GM23338 (cell line): Measurements from ENCODE around the gene MUC5AC. TPM values are rescaled to one million over a fixed set of nuclear protein-coding genes. Genes with fewer than 3 reads are reported as not detected.

ENCODE experiments used
- ATAC-seq: fragments of 200-7000 bp; cut with Tn5 transposase; 3 replicates; pipeline ENCODE4 v1.9.1; 2020
- DNase-seq: peaks from one replicate; pipeline ENCODE4 v3.0.0-alpha.2; 2015; ENCODE audit warnings: low spot score
- H2AFZ ChIP-seq: fragments of 200-600 bp; sonication (generic); 2 replicates; pipeline ENCODE4 v1.8.0; 2016; ENCODE audit warnings: antibody characterized with exemption, mild to moderate bottlenecking, moderate library complexity
- H3F3A ChIP-seq: fragments of 200-600 bp; sonication (generic); replicated peaks from 2 replicates; pipeline ENCODE4 v1.8.0; 2017; ENCODE audit warnings: antibody characterized with exemption, mixed run types, low read depth
- H3K27ac ChIP-seq: fragments of 200-600 bp; sonication (generic); 2 replicates; pipeline ENCODE4 v1.6.1; 2016; ENCODE audit warnings: low read depth
- H3K27me3 ChIP-seq: fragments of 200-600 bp; sonication (generic); 2 replicates; pipeline ENCODE4 v1.8.0; 2016; ENCODE audit warnings: mild to moderate bottlenecking, mixed run types, moderate library complexity; ENCODE audit not compliant: insufficient read depth
- H3K36me3 ChIP-seq: fragments of 200-600 bp; sonication (generic); 2 replicates; pipeline ENCODE4 v1.8.0; 2016; ENCODE audit warnings: mild to moderate bottlenecking; ENCODE audit not compliant: insufficient read depth
- H3K4me1 ChIP-seq: fragments of 200-600 bp; sonication (generic); 2 replicates; pipeline ENCODE4 v1.8.0; 2016; ENCODE audit warnings: mild to moderate bottlenecking, moderate library complexity; ENCODE audit not compliant: insufficient read depth
- H3K4me2 ChIP-seq: fragments of 200-600 bp; sonication (generic); 2 replicates; pipeline ENCODE4 v1.7.1; 2017; ENCODE audit warnings: mixed run types
- H3K4me3 ChIP-seq: fragments of 200-600 bp; sonication (generic); 2 replicates; pipeline ENCODE4 v1.6.1; 2016; ENCODE audit warnings: mixed run types
- H3K79me2 ChIP-seq: fragments of 200-600 bp; sonication (generic); replicated peaks from 2 replicates; pipeline ENCODE4 v1.8.0; 2017; ENCODE audit warnings: mild to moderate bottlenecking; ENCODE audit not compliant: insufficient read depth
- H3K9me2 ChIP-seq: fragments of 200-600 bp; sonication (generic); 2 replicates; pipeline ENCODE4 v1.8.0; 2017; ENCODE audit not compliant: insufficient read depth
- H4K20me1 ChIP-seq: fragments of 200-600 bp; sonication (generic); replicated peaks from 2 replicates; pipeline ENCODE4 v1.8.0; 2017; ENCODE audit warnings: mild to moderate bottlenecking; ENCODE audit not compliant: insufficient read depth
- H3K27ac Mint-ChIP-seq: 2 replicates; pipeline ENCODE4 v1.8.0; 2020; ENCODE audit warnings: inconsistent platforms, mild to moderate bottlenecking, moderate library complexity, mixed read lengths
- H3K27me3 Mint-ChIP-seq: 3 replicates; pipeline ENCODE4 v1.8.0; 2022; ENCODE audit warnings: low read depth, mild to moderate bottlenecking, moderate library complexity, mixed read lengths, inconsistent platforms; ENCODE audit not compliant: insufficient read depth, poor library complexity
- H3K36me3 Mint-ChIP-seq: 3 replicates; pipeline ENCODE4 v1.8.0; 2021; ENCODE audit warnings: low read depth, mild to moderate bottlenecking, inconsistent platforms, moderate library complexity, mixed read lengths
- H3K4me1 Mint-ChIP-seq: 3 replicates; pipeline ENCODE4 v1.8.0; 2020; ENCODE audit warnings: mild to moderate bottlenecking, inconsistent platforms, mixed read lengths
- H3K4me3 Mint-ChIP-seq: 3 replicates; pipeline ENCODE4 v1.8.0; 2021; ENCODE audit warnings: moderate library complexity, mild to moderate bottlenecking, inconsistent platforms, mixed read lengths
- H3K9me3 Mint-ChIP-seq: 3 replicates; pipeline ENCODE4 v1.8.0; 2020; ENCODE audit warnings: moderate library complexity, mild to moderate bottlenecking, inconsistent platforms, mixed read lengths
- CREB1 ChIP-seq: fragments of 250-450 bp; sonication (Bioruptor Pico); IDR thresholded peaks from 2 replicates; pipeline ENCODE4 v1.5.0; 2020; ENCODE audit warnings: low read depth, mild to moderate bottlenecking, moderate library complexity
- CTCF ChIP-seq, 2 experiments: fragments of 200-600 bp in 1 of 2; sonication (generic) in 1 of 2; conservative IDR thresholded peaks; 2 replicates each; pipeline versions ENCODE4 v1.5.1 to v1.6.1; 2016 to 2017; ENCODE audit warnings: antibody characterized with exemption in 2 of 2, low read depth in 2 of 2, mild to moderate bottlenecking in 2 of 2, moderate library complexity in 1 of 2
- ETS1 ChIP-seq: IDR thresholded peaks from 2 replicates; pipeline ENCODE4 v1.6.1; 2016; ENCODE audit warnings: antibody characterized with exemption
- EZH2 ChIP-seq: fragments of 200-600 bp; sonication (generic); IDR thresholded peaks from one replicate; pipeline ENCODE4 v1.8.0; 2017; ENCODE audit warnings: antibody characterized with exemption, mild to moderate bottlenecking, low read depth; ENCODE audit not compliant: unreplicated experiment
- EZH2phosphoT487 ChIP-seq: fragments of 200-600 bp; sonication (generic); IDR thresholded peaks from one replicate; pipeline ENCODE4 v1.8.1; 2018; ENCODE audit warnings: antibody characterized with exemption; ENCODE audit not compliant: unreplicated experiment
- JUNB ChIP-seq: IDR thresholded peaks from one replicate; pipeline ENCODE4 v1.6.1; 2016; ENCODE audit warnings: antibody characterized with exemption; ENCODE audit not compliant: unreplicated experiment
- POLR2AphosphoS5 ChIP-seq: IDR thresholded peaks from 2 replicates; pipeline ENCODE4 v1.6.1; 2016; ENCODE audit warnings: antibody characterized with exemption, low read depth
- REST ChIP-seq: IDR thresholded peaks from one replicate; pipeline ENCODE4 v1.6.1; 2018; ENCODE audit warnings: antibody characterized with exemption; ENCODE audit not compliant: unreplicated experiment
- STAT1 ChIP-seq: IDR thresholded peaks from one replicate; pipeline ENCODE4 v1.6.1; 2016; ENCODE audit warnings: antibody characterized with exemption; ENCODE audit not compliant: unreplicated experiment
- ZNF114 ChIP-seq: fragments of 250-450 bp; sonication (Bioruptor Pico); IDR thresholded peaks from 2 replicates; pipeline ENCODE4 v1.5.0; 2020; ENCODE audit warnings: mild to moderate bottlenecking, moderate library complexity
- ZNF331 ChIP-seq: fragments of 250-450 bp; sonication (Bioruptor Pico); IDR thresholded peaks from 2 replicates; pipeline ENCODE4 v1.5.0; 2020; ENCODE audit warnings: low read depth, mild to moderate bottlenecking, moderate library complexity
- ZNF462 ChIP-seq: fragments of 250-450 bp; sonication (Bioruptor Pico); IDR thresholded peaks from 2 replicates; pipeline ENCODE4 v1.5.0; 2020; ENCODE audit warnings: mild to moderate bottlenecking, moderate library complexity
- polyA plus RNA-seq: library from polyadenylated mRNA; unstranded; fragments of >200 nt; fragmentation: Nextera tagmentation; extraction: Ambion mirVana; gene quantifications from 2 replicates; pipeline ENCODE4 v1.2.1, GENCODE V29; 2016
- total RNA-seq: library from RNA; depleted of rRNA; stranded (reverse); fragments of >200 nt; shearing (Covaris generic); gene quantifications from 2 replicates; pipeline ENCODE4 v1.2.3, GENCODE V29; 2014

The MUC5AC gene
- total and polyA plus RNA-seq, 2 experiments from 2014 or later, result not detected

GRCh38 chr11:1226986-1227550 lies 69.3 kb downstream of the MUC5AC start (continued):
- TF ChIP-seq JUNB, result no peak

- Mint-ChIP-seq H3K27ac (no peak overlapping the region), H3K27me3 (peaks cover 1% of the 10 kb centered on the region), H3K4me3 (no peak overlapping the region), H3K36me3 (no peaks in the 10 kb centered on the region), H3K9me3 (no peaks in the 10 kb centered on the region), H3K4me1 (peaks cover 3% of the 10 kb centered on the region)
- no peak overlapping the region for H3K27ac ChIP-seq
- H3K79me2 ChIP-seq, result no peaks in the 10 kb centered on the region
- DNase-seq (no peak), ATAC-seq (no peak)
- no peaks in the 10 kb centered on the region for H3K36me3 ChIP-seq
- H3K4me3 ChIP-seq, result no peak overlapping the region
- H3K4me2 ChIP-seq, result no peak overlapping the region
- H3F3A ChIP-seq, result no peaks in the 10 kb centered on the region
- no peak overlapping the region for H2AFZ ChIP-seq
- H3K9me2 ChIP-seq, result no peaks in the 10 kb centered on the region
- H3K4me1 ChIP-seq, result no peaks in the 10 kb centered on the region
- H3K27me3 ChIP-seq, result no peaks in the 10 kb centered on the region
- TF ChIP-seq STAT1 (no peak), ZNF331 (CRISPR knock-in tag) (no peak), CREB1 (no peak), CTCF (conservative IDR thresholded peaks at IDR 0.05; ENCODE audit: low read depth in 2 of 2) (no peak), ZNF462 (no peak), POLR2AphosphoS5 (no peak), ZNF114 (CRISPR knock-in tag) (no peak), ETS1 (no peak), JUNB (no peak), EZH2phosphoT487 (no peak), REST (no peak), EZH2 (no peak)
- H4K20me1 ChIP-seq, result no peaks in the 10 kb centered on the region
Measured at GRCh38 chr11:1227551-1228100, 69.9 kb downstream of the MUC5AC start.
